ENCODE data around the gene KCNK10.

The KCNK10 gene

GRCh38 chr14:88256997-88257950, 65.8 kb downstream of the KCNK10 start:
- no peak overlapping the region for H3K27ac Mint-ChIP-seq
- H3K4me3 Mint-ChIP-seq, result no peak overlapping the region
- no peaks in the 10 kb centered on the region for H3K4me1 Mint-ChIP-seq
- H3K36me3 Mint-ChIP-seq, result no peaks in the 10 kb centered on the region
- peaks cover 15% of the 10 kb centered on the region for H3K27me3 Mint-ChIP-seq
- no peaks in the 10 kb centered on the region for H3K9me3 Mint-ChIP-seq

DNA sequence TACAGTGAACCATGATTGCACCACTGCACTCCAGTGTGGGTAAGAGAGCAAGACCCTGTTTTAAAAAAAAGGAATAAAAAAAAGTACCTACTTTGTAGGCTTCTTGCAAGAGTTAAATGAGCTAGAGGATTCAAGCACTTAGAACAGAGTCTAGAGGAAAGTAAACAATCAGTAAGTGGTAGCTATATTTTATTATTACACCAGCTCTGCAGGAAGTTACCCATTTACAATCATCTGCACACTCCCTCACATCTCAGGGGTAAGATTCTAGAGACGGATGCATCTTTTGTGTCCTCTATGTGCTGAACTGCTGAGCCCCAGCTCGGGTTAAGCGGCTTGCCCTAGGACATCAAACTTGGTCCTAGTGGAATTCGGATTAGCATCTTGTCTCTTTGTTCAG, 67.3 kb downstream of the KCNK10 start:
- H3K4me1 Mint-ChIP-seq, result no peaks in the 10 kb centered on the region
- no peak overlapping the region for H3K4me3 Mint-ChIP-seq
- no peaks in the 10 kb centered on the region for H3K9me3 Mint-ChIP-seq
- no peak overlapping the region for H3K27ac Mint-ChIP-seq
- H3K36me3 Mint-ChIP-seq, result no peaks in the 10 kb centered on the region
- H3K27me3 Mint-ChIP-seq, result peaks cover 17% of the 10 kb centered on the region

DNA sequence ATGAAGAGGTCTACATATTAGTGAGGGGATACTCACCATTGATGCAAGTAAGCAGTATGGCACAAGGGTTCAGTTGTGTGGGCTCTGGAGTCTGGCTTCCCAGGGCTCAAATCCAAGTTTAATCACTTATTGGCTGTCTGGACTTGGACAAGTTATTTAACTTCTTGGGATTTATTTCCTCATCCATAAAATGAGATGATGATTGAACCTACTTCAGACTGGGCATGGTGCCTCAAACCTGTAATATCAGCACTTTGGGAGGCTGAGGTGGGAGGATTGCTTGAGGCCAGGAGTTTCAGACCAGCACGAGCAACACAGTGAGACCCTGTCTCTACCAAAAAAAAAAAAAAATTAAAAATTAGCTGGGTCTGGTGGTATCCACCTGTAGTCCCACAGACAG, 67.9 kb downstream of the KCNK10 start:
- H3K27me3 Mint-ChIP-seq, result peaks cover 19% of the 10 kb centered on the region
- H3K4me1 Mint-ChIP-seq, result no peaks in the 10 kb centered on the region
- no peak overlapping the region for H3K27ac Mint-ChIP-seq
- H3K36me3 Mint-ChIP-seq, result no peaks in the 10 kb centered on the region
- no peak overlapping the region for H3K4me3 Mint-ChIP-seq
- no peaks in the 10 kb centered on the region for H3K9me3 Mint-ChIP-seq

- no peak overlapping the region for H3K27ac Mint-ChIP-seq
- no peaks in the 10 kb centered on the region for H3K9me3 Mint-ChIP-seq
- H3K4me1 Mint-ChIP-seq, result no peaks in the 10 kb centered on the region
- H3K27me3 Mint-ChIP-seq, result peaks cover 22% of the 10 kb centered on the region
- H3K36me3 Mint-ChIP-seq, result no peaks in the 10 kb centered on the region
- H3K4me3 Mint-ChIP-seq, result no peak overlapping the region
Observed at GRCh38 chr14:88252498-88252897, 70.6 kb downstream of the KCNK10 start.

GRCh38 chr14:88251650-88252049, 71.4 kb downstream of the KCNK10 start:
- Mint-ChIP-seq H3K27ac (no peak overlapping the region), H3K4me1 (no peaks in the 10 kb centered on the region), H3K36me3 (no peaks in the 10 kb centered on the region), H3K4me3 (no peak overlapping the region), H3K9me3 (no peaks in the 10 kb centered on the region), H3K27me3 (peaks cover 22% of the 10 kb centered on the region)

DNA sequence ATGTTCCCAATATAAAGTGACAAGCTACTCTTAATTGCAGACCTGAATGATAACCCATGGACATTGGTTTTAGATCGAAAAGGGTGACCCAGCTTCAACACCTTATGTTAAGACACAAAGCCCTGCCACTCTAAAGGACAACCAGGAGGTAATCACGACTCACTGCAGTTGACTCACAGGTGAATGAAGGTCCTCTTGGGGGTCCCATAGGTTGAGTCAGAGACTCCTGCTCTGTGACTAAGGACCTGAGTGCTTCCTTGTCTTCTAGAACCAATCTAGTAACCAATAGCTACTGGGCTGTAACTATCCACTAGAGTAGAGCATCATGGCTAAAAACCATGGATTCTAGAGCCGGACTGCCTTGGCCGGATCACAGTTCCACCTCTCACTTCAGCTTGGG, 73.8 kb downstream of the KCNK10 start:
- peaks cover 23% of the 10 kb centered on the region for H3K27me3 Mint-ChIP-seq
- H3K4me3 Mint-ChIP-seq, result no peak overlapping the region
- no peaks in the 10 kb centered on the region for H3K4me1 Mint-ChIP-seq
- H3K36me3 Mint-ChIP-seq, result no peaks in the 10 kb centered on the region
- no peaks in the 10 kb centered on the region for H3K9me3 Mint-ChIP-seq
- no peak overlapping the region for H3K27ac Mint-ChIP-seq

GRCh38 chr14:88248606-88249005, 74.5 kb downstream of the KCNK10 start:
- H3K9me3 Mint-ChIP-seq, result no peaks in the 10 kb centered on the region
- H3K27ac Mint-ChIP-seq, result no peak overlapping the region
- H3K36me3 Mint-ChIP-seq, result no peaks in the 10 kb centered on the region
- H3K4me1 Mint-ChIP-seq, result no peaks in the 10 kb centered on the region
- peaks cover 24% of the 10 kb centered on the region for H3K27me3 Mint-ChIP-seq
- no peak overlapping the region for H3K4me3 Mint-ChIP-seq

- H3K36me3 Mint-ChIP-seq, result no peaks in the 10 kb centered on the region
- no peak overlapping the region for H3K4me3 Mint-ChIP-seq
- no peaks in the 10 kb centered on the region for H3K9me3 Mint-ChIP-seq
- H3K27ac Mint-ChIP-seq, result no peak overlapping the region
- peaks cover 18% of the 10 kb centered on the region for H3K27me3 Mint-ChIP-seq
- H3K4me1 Mint-ChIP-seq, result no peaks in the 10 kb centered on the region
Observed at GRCh38 chr14:88247228-88247627, 75.8 kb downstream of the KCNK10 start.

DNA sequence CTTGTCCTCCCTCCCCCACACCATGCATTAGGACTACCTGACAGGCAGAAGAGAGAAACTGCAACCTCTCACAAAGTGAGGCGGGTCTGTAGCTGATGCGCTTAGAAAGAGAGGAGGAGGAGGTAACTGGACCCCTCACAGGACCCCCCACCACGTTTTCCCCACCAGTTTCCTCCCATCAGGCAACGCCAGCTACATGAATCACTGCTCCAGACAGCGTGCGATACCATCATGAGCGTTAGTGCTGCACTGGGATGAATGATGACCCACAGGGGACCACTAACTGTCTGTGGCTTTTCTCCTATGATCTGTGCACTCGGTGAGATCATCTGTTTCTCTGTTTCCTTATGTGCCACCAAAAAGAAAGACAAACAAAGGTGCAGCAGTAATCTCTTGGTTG, 77.7 kb downstream of the KCNK10 start:
- H3K4me1 Mint-ChIP-seq, result no peaks in the 10 kb centered on the region
- no peaks in the 10 kb centered on the region for H3K36me3 Mint-ChIP-seq
- H3K4me3 Mint-ChIP-seq, result no peak overlapping the region
- no peaks in the 10 kb centered on the region for H3K9me3 Mint-ChIP-seq
- H3K27me3 Mint-ChIP-seq, result peaks cover 21% of the 10 kb centered on the region
- no peak overlapping the region for H3K27ac Mint-ChIP-seq

DNA sequence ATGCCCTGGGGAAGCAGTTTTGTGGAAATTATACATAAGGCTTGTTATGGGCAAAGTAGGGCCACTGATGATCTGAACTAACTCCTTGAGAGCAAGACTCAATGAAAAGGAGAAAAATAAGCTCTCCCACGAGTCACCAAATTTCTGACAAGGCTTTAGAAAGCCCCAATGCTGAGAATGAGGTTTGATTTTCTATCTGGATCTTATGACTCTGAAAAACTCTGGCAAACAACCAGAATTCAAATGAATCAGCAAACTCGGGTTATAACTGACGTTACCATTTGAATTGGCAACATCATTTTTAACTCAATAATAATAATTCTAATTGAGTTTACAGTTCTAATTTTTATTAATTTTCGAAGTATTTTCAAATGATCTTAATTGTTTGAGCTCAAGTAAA, 79.1 kb downstream of the KCNK10 start:
- Mint-ChIP-seq H3K27me3 (peaks cover 25% of the 10 kb centered on the region), H3K9me3 (no peaks in the 10 kb centered on the region), H3K36me3 (no peaks in the 10 kb centered on the region), H3K27ac (no peak overlapping the region), H3K4me3 (no peak overlapping the region), H3K4me1 (no peaks in the 10 kb centered on the region)

GRCh38 chr14:88242446-88242845, 80.6 kb downstream of the KCNK10 start:
- Mint-ChIP-seq H3K4me3 (no peak overlapping the region), H3K27me3 (peaks cover 21% of the 10 kb centered on the region), H3K9me3 (no peaks in the 10 kb centered on the region), H3K36me3 (no peaks in the 10 kb centered on the region), H3K4me1 (no peaks in the 10 kb centered on the region), H3K27ac (no peak overlapping the region)

- H3K27me3 Mint-ChIP-seq, result peaks cover 21% of the 10 kb centered on the region
- H3K4me3 Mint-ChIP-seq, result no peak overlapping the region
- no peaks in the 10 kb centered on the region for H3K4me1 Mint-ChIP-seq
- no peaks in the 10 kb centered on the region for H3K36me3 Mint-ChIP-seq
- no peaks in the 10 kb centered on the region for H3K9me3 Mint-ChIP-seq
- no peak overlapping the region for H3K27ac Mint-ChIP-seq
Observed at GRCh38 chr14:88241810-88242209, 81.3 kb downstream of the KCNK10 start.

DNA sequence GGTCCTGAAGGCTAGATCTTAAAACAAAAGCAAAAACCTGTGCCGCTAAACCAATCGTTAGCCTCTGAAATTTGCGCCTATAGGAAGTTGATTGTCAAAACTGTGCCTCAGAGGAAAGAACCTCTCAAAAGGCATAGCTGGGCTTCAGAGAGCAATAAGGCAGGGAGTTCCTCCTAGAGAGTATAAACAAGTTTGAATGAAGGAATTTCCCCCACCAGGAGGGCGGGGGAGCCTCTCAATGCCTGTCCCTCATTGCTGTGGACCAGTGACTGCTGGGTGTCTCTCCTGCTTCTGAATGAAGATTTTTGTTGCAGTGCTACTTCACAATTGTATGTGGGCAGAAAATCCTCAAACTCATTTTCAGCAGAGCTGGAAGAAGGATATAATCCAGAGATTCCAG, 88.6 kb downstream of the KCNK10 start:
- H3K9me3 Mint-ChIP-seq, result peaks cover 10% of the 10 kb centered on the region
- no peaks in the 10 kb centered on the region for H3K36me3 Mint-ChIP-seq
- no peaks in the 10 kb centered on the region for H3K4me1 Mint-ChIP-seq
- H3K4me3 Mint-ChIP-seq, result no peak overlapping the region
- H3K27me3 Mint-ChIP-seq, result peaks cover 10% of the 10 kb centered on the region
- H3K27ac Mint-ChIP-seq, result no peak overlapping the region

DNA sequence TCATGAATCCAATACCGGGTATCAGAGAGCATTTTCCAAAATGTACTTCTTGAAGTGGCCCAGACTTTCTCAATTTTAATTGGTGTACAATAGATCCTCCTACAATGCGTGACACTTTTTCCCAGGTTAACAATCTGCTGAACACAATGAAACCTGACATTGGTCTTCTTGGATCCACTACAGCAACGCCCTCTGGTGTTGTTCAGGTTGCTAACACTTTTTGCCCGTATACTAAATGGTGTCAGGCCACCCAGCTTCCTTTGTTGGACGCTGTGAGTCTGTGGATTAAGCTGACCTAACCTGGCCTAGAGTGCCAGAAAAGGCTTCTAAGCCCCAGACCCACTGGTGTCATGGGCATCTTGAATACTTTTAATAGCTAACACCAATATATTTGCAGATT, 89.2 kb downstream of the KCNK10 start:
- Mint-ChIP-seq H3K9me3 (peaks cover 10% of the 10 kb centered on the region), H3K4me1 (no peaks in the 10 kb centered on the region), H3K27me3 (peaks cover 7% of the 10 kb centered on the region), H3K36me3 (no peaks in the 10 kb centered on the region), H3K4me3 (no peak overlapping the region), H3K27ac (no peak overlapping the region)

DNA sequence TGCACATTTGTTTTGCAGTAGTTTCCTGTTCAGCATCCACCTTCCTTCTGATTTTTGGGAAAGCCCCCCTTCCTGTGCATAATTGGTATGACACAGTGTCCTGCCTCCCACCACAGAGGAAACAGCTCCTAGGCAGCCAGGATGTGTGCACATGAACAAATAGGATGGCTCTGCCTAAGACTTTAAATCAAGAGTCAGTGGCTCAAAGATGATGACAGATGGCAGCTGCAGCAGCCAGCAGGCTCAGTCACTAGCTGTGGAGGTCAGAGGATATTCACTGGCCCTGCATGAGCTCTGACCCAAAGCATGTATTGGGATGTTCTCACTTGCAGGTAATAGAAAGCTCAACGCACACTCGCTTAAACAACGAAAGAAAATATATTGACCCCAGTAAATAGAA, 90.3 kb downstream of the KCNK10 start:
- peaks cover 10% of the 10 kb centered on the region for H3K9me3 Mint-ChIP-seq
- H3K27me3 Mint-ChIP-seq, result peaks cover 10% of the 10 kb centered on the region
- no peaks in the 10 kb centered on the region for H3K36me3 Mint-ChIP-seq
- H3K27ac Mint-ChIP-seq, result no peak overlapping the region
- no peak overlapping the region for H3K4me3 Mint-ChIP-seq
- no peaks in the 10 kb centered on the region for H3K4me1 Mint-ChIP-seq

- Mint-ChIP-seq H3K4me1 (no peaks in the 10 kb centered on the region), H3K36me3 (no peaks in the 10 kb centered on the region), H3K9me3 (peaks cover 10% of the 10 kb centered on the region), H3K27ac (no peak overlapping the region), H3K27me3 (peaks cover 14% of the 10 kb centered on the region), H3K4me3 (no peak overlapping the region)
Observed at GRCh38 chr14:88231603-88232002, 91.5 kb downstream of the KCNK10 start.

- H3K4me1 Mint-ChIP-seq, result no peaks in the 10 kb centered on the region
- peaks cover 11% of the 10 kb centered on the region for H3K27me3 Mint-ChIP-seq
- no peak overlapping the region for H3K27ac Mint-ChIP-seq
- peaks cover under 1% of the 10 kb centered on the region for H3K9me3 Mint-ChIP-seq
- H3K36me3 Mint-ChIP-seq, result no peaks in the 10 kb centered on the region
- no peak overlapping the region for H3K4me3 Mint-ChIP-seq
Observed at GRCh38 chr14:88229428-88229827, 93.6 kb downstream of the KCNK10 start.
